GM20000 (cell line): Measurements from ENCODE around the gene TMEM200B.

ENCODE experiments used
- DNase-seq: peaks from one replicate; pipeline ENCODE4 v3.0.0; 2012; ENCODE audit warnings: low spot score
- TF ChIP-seq, protein P1 (sequence below): IDR thresholded peaks from 2 replicates; pipeline ENCODE4 v1.5.1; 2012; ENCODE audit warnings: mild to moderate bottlenecking, control low read depth; ENCODE audit errors: extremely low read depth, missing control alignments

Gene TMEM200B

DNA sequence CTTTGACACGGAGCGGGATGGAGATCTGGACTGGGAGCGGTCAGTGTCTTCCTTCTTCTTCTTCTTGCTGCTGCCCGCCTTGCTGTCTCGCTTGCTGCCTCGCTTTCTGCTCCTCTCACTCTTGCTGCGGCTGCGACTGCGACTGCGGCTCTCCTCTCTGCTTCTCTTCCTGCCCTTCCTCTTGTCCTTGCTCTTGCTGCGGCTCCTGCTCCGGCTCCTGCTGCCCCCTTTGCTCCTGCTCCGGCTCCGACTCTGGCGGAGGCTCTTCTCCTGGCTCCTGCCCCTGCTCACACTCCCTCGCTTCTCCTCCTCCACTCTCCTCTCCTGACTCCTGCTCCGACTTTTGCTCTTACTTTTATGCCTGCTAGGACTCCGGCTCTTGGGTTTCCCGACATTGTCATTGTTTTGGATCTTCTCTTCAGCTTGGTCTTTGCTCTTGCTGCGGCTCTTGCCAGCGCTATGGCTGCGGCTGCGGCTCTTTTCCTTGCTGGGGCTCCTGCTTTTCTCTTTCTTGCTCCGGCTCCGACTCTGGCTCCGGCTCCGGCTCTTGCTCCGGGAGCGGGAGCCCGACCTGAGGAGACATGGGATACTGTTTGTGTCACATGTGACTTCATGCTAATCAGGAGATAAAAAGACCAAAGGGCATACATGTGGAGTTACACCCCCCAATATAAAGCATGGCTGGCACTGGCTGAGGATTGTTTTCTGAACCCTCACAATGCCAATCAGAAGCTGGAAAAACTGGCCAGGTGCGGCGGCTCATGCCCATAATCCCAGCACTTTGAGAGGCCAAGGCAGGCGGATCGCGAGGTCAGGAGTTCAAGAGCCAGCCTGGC is 25.2 kb upstream of the TMEM200B start:
- TF ChIP-seq, protein P1, sequence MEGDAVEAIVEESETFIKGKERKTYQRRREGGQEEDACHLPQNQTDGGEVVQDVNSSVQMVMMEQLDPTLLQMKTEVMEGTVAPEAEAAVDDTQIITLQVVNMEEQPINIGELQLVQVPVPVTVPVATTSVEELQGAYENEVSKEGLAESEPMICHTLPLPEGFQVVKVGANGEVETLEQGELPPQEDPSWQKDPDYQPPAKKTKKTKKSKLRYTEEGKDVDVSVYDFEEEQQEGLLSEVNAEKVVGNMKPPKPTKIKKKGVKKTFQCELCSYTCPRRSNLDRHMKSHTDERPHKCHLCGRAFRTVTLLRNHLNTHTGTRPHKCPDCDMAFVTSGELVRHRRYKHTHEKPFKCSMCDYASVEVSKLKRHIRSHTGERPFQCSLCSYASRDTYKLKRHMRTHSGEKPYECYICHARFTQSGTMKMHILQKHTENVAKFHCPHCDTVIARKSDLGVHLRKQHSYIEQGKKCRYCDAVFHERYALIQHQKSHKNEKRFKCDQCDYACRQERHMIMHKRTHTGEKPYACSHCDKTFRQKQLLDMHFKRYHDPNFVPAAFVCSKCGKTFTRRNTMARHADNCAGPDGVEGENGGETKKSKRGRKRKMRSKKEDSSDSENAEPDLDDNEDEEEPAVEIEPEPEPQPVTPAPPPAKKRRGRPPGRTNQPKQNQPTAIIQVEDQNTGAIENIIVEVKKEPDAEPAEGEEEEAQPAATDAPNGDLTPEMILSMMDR = no peak
- no peak for DNase-seq

DNA sequence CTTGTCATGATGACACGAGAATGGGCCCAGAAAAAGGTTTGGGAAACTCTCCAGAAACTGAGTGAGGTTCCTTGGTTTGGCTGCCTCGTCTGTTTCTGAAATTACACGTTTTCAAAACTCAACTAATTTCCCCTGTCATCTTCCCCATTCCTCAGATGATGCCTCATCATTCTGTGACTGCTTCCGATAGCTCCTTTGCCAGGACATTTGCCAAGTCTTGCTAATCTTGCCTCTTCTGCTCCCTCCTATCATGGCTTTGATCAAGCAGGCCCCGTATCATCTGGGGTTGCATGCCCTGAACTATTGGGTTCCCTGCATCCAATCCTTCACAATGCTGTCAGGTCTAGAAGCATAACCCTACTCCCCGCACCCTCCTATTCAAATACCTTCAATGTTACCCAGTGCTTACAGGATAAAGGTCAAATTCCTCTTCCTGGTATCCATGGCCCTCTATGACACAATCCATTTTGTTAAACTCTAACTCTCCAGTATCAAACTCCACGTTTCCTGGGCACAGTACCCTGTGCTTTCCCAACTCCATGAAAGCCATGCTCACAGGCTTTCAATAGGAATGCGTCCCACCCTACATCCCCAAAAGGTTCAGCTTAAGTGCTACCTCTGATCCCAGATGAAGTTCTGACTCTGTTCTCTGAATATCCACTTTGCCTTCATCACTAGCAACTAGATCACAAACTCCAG is 22.2 kb upstream of the TMEM200B start:
- TF ChIP-seq, protein P1 = no peak
- no peak for DNase-seq

DNA sequence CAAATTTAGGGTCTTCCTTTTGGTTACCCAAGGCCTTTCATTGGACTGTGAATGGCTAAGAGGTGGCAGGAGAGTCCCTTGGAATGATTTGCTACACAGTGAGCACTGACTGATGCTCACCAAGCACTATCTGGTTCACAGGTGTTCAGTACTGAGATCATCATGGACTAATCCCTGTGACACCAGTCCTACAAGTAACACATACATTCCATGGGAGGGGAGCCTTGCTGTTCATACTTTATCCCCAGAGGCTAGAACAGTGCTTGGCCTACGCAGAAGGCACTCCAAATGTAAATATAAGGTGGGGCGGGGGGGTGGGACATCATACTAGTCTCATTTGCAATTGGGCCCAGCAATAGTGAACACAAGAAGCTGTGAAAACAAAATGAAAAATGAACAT is 20.5 kb upstream of the TMEM200B start:
- TF ChIP-seq, protein P1 = no peak

DNA sequence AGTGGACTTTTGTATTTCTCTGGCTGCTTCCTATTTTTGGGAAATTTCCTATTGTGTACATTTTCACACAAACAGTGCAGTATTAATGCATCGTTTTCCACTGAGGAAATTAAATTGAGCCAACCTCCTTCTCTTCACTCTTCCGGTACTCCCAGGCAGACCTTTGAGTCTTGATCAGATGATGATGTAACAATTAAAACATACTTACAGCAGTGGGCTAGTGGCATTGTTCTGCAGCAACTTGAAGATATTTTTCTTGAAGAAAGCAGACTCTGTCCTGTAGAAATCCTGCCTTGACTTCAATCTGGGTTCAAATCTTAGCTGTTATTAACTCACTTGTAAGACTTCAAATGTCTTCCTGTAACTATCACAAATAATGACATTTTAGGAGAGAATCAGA is 19.0 kb upstream of the TMEM200B start:
- TF ChIP-seq, protein P1 = no peak
- DNase-seq = no peak

More for the DNA sequence above, 20.5 kb upstream of the TMEM200B start:
- DNase-seq = no peak

DNA sequence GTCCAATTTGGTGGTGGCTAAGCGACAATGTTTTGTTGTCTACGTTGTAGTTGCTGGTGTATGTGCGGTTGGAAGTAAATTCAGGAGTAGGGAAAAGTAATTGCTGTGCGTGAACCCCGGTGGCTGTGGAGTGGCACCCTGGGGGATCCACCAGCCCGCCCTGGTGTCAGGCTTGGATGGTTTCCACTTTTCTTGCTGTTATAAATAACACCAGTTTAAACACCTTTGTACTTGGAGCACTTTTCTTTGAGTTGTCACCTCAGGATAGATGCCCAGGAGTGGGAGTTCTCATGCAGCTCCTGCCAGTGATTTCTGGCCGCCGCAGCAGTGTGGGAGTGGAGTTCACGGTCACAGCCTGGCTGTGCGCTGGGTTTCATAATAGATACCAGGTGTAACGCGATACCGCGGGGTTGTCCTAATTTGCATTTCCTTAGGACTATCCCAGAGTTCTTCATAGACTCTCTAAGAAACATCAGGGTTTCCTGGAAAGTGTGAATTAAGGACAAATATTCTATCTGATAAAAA is 12.8 kb upstream of the TMEM200B start:
- DNase-seq = no peak
- TF ChIP-seq, protein P1 = no peak

DNA sequence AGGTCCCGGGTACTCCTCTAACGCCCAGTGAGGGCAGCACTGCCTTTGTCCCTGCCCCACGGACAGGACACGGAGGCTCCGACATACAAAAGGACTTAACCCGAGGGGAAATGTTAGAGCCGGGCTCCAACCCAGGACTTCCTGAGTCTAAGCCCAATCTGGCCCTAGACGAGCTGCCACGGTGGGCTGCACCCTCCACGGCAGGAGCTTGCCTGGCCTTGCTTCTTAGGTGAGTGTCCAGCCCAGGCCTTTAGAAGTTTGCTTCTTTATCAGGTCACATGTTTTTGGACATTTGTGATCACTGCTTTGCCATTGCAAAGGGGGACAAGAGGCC is 11.0 kb upstream of the TMEM200B start:
- no peak for DNase-seq
- TF ChIP-seq, protein P1 = no peak
